ENCODE data around the gene MX2.

The MX2 gene

GRCh38 chr21:41458559-41458958, 96.7 kb downstream of the MX2 start:
- no peak overlapping the region for H3K4me3 ChIP-seq (ENCODE audit: low read length)
- no peak overlapping the region for H2AFZ ChIP-seq (ENCODE audit: low read length)
- DNase-seq = no peak
- no peaks in the 10 kb centered on the region for H3K9me3 ChIP-seq (replicated peaks; ENCODE audit: insufficient read depth, low read length)
- TF ChIP-seq CTCF (IDR thresholded peaks at IDR 0.05; ENCODE audit: low read length) = no peak
- no peak for TF ChIP-seq EZH2 (optimal IDR thresholded peaks at IDR 0.05; ENCODE audit: low read depth, low read length)
- TF ChIP-seq EZH2phosphoT487 (IDR thresholded peaks at IDR 0.05; ENCODE audit: low read length) = no peak
- no peaks in the 10 kb centered on the region for H3K36me3 ChIP-seq (replicated peaks; ENCODE audit: insufficient read depth, low read length)
- H3K27ac ChIP-seq (ENCODE audit: low read length) = no peak overlapping the region
- H3K27me3 ChIP-seq (replicated peaks; ENCODE audit: insufficient read depth, low read length) = no peaks in the 10 kb centered on the region
- H3F3A ChIP-seq (ENCODE audit: insufficient read depth, low read length) = no peaks in the 10 kb centered on the region
- H3K79me2 ChIP-seq (ENCODE audit: low read length) = no peaks in the 10 kb centered on the region
- peaks cover 9% of the 10 kb centered on the region for H3K4me1 ChIP-seq (ENCODE audit: low read length)
- H4K20me1 ChIP-seq (ENCODE audit: insufficient read depth, low read length) = no peaks in the 10 kb centered on the region
- no peaks in the 10 kb centered on the region for H3K9me2 ChIP-seq (replicated peaks; ENCODE audit: insufficient read depth, low read length)
- no peak overlapping the region for H3K4me2 ChIP-seq (ENCODE audit: low read depth, low read length)
- no peak overlapping the region for H3K9ac ChIP-seq (ENCODE audit: low read length)

All from MM.1S (cell line).